HEK293 (cell line): Measurements from ENCODE around the gene ZNF200.

Experiments
- GFI1B ChIP-seq: fragments of 450-650 bp; formaldehyde crosslinking; IDR thresholded peaks from 2 replicates; pipeline ENCODE4 v1.5.1; 2016; ENCODE audit warnings: missing biosample characterization, missing genetic modification characterization
- GLIS1 ChIP-seq: fragments of 450-650 bp; formaldehyde crosslinking; IDR thresholded peaks from 2 replicates; pipeline ENCODE4 v1.5.1; 2016; ENCODE audit warnings: missing biosample characterization, missing genetic modification characterization
- HOXD13 ChIP-seq: sonication (generic); formaldehyde crosslinking; IDR thresholded peaks from 2 replicates; pipeline ENCODE4 v1.8.0; 2022; ENCODE audit warnings: missing genetic modification reagents, borderline replicate concordance
- PRDM1 ChIP-seq: fragments of 450-650 bp; formaldehyde crosslinking; IDR thresholded peaks from 2 replicates; pipeline ENCODE4; 2016; ENCODE audit warnings: missing biosample characterization, missing genetic modification characterization
- SETDB1 ChIP-seq: IDR thresholded peaks from one replicate; pipeline ENCODE4 v1.6.1; 2017; ENCODE audit warnings: mild to moderate bottlenecking, low read length, moderate library complexity, mixed read lengths; ENCODE audit not compliant: insufficient read length
- SP3 ChIP-seq: fragments of 450-650 bp; formaldehyde crosslinking; IDR thresholded peaks from 2 replicates; pipeline ENCODE4 v1.5.1; 2016; ENCODE audit warnings: missing biosample characterization, missing genetic modification characterization
- YY1 ChIP-seq: fragments of 450-650 bp; formaldehyde crosslinking; IDR thresholded peaks from 2 replicates; pipeline ENCODE4 v1.5.1; 2018; ENCODE audit warnings: missing biosample characterization, missing genetic modification characterization
- ZFHX2 ChIP-seq: fragments of 450-650 bp; formaldehyde crosslinking; conservative IDR thresholded peaks from 2 replicates; pipeline ENCODE4 v1.5.1; 2016; ENCODE audit warnings: missing biosample characterization, missing genetic modification characterization
- ZNF114 ChIP-seq: fragments of 450-650 bp; formaldehyde crosslinking; IDR thresholded peaks from 2 replicates; pipeline ENCODE4 v1.5.0; 2017; ENCODE audit warnings: missing biosample characterization, missing genetic modification characterization
- ZNF202 ChIP-seq: fragments of 450-650 bp; formaldehyde crosslinking; IDR thresholded peaks from 2 replicates; pipeline ENCODE4 v1.5.1; 2016; ENCODE audit warnings: missing biosample characterization, missing genetic modification characterization, borderline replicate concordance
- ZNF23 ChIP-seq: fragments of 450-650 bp; formaldehyde crosslinking; IDR thresholded peaks from 2 replicates; pipeline ENCODE4 v1.5.1; 2016; ENCODE audit warnings: missing biosample characterization, missing genetic modification characterization, borderline replicate concordance
- ZNF311 ChIP-seq: fragments of 450-650 bp; formaldehyde crosslinking; IDR thresholded peaks from 2 replicates; pipeline ENCODE4 v1.5.1; 2017; ENCODE audit warnings: missing biosample characterization, missing genetic modification characterization, borderline replicate concordance
- ZNF335 ChIP-seq: fragments of 450-650 bp; formaldehyde crosslinking; conservative IDR thresholded peaks from 2 replicates; pipeline ENCODE4 v1.5.1; 2016; ENCODE audit warnings: missing biosample characterization, missing genetic modification characterization
- ZNF354C ChIP-seq: fragments of 450-650 bp; formaldehyde crosslinking; IDR thresholded peaks from 2 replicates; pipeline ENCODE4 v1.5.1; 2016; ENCODE audit warnings: missing biosample characterization, missing genetic modification characterization, low read depth, borderline replicate concordance
- ZNF449 ChIP-seq: fragments of 450-650 bp; formaldehyde crosslinking; IDR thresholded peaks from 2 replicates; pipeline ENCODE4 v1.5.1; 2017; ENCODE audit warnings: missing biosample characterization, mild to moderate bottlenecking, missing genetic modification characterization, moderate library complexity
- ZNF48 ChIP-seq: fragments of 450-650 bp; formaldehyde crosslinking; IDR thresholded peaks from 2 replicates; pipeline ENCODE4 v1.5.1; 2016; ENCODE audit warnings: missing biosample characterization, missing genetic modification characterization
- ZNF529 ChIP-seq: fragments of 450-650 bp; formaldehyde crosslinking; IDR thresholded peaks from 2 replicates; pipeline ENCODE4 v1.5.1; 2017; ENCODE audit warnings: missing genetic modification characterization, missing biosample characterization; ENCODE audit not compliant: insufficient replicate concordance
- ZNF677 ChIP-seq: fragments of 450-650 bp; IDR thresholded peaks from 2 replicates; pipeline ENCODE4 v1.5.0; 2018; ENCODE audit warnings: missing biosample characterization, mild to moderate bottlenecking, missing genetic modification characterization, moderate library complexity
- ZNF701 ChIP-seq: fragments of 450-650 bp; formaldehyde crosslinking; IDR thresholded peaks from 2 replicates; pipeline ENCODE4 v1.5.1; 2016; ENCODE audit warnings: missing biosample characterization, missing genetic modification characterization
- ZNF747 ChIP-seq: fragments of 450-650 bp; formaldehyde crosslinking; IDR thresholded peaks from 2 replicates; pipeline ENCODE4 v1.5.1; 2016; ENCODE audit warnings: missing biosample characterization, missing genetic modification characterization
- ZNF76 ChIP-seq: fragments of 450-650 bp; formaldehyde crosslinking; IDR thresholded peaks from 2 replicates; pipeline ENCODE4; 2016; ENCODE audit warnings: low read depth, missing biosample characterization, missing genetic modification characterization, borderline replicate concordance
- ZNF777 ChIP-seq: fragments of 450-650 bp; formaldehyde crosslinking; IDR thresholded peaks from 2 replicates; pipeline ENCODE4 v1.5.1; 2017; ENCODE audit warnings: missing biosample characterization, missing genetic modification characterization, borderline replicate concordance
- ZNF791 ChIP-seq: fragments of 450-650 bp; formaldehyde crosslinking; IDR thresholded peaks from 2 replicates; pipeline ENCODE4 v1.5.1; 2016; ENCODE audit warnings: missing biosample characterization, missing genetic modification characterization
- ZNF837 ChIP-seq: fragments of 450-650 bp; formaldehyde crosslinking; IDR thresholded peaks from 2 replicates; pipeline ENCODE4 v1.5.1; 2016; ENCODE audit warnings: missing biosample characterization, missing genetic modification characterization
- ZNF843 ChIP-seq: fragments of 450-650 bp; formaldehyde crosslinking; IDR thresholded peaks from 2 replicates; pipeline ENCODE4 v1.5.1; 2016; ENCODE audit warnings: missing biosample characterization, missing genetic modification characterization
- TF ChIP-seq, protein P1 (sequence below): fragments of 450-650 bp; formaldehyde crosslinking; IDR thresholded peaks from 2 replicates; pipeline ENCODE4 v1.5.1; 2016; ENCODE audit warnings: missing biosample characterization, missing genetic modification characterization
- TF ChIP-seq, protein P2 (sequence below): fragments of 450-650 bp; formaldehyde crosslinking; IDR thresholded peaks from 2 replicates; pipeline ENCODE4 v1.5.1; 2016; ENCODE audit warnings: missing biosample characterization, missing genetic modification characterization, low read depth
- TF ChIP-seq, protein P3 (sequence below): fragments of 450-650 bp; formaldehyde crosslinking; IDR thresholded peaks from 2 replicates; pipeline ENCODE4 v1.5.1; 2016; ENCODE audit warnings: missing biosample characterization, missing genetic modification characterization

The ZNF200 gene

GRCh38 chr16:3183445-3184139 is 51.4 kb downstream of the ZNF200 start (continued):
- TF ChIP-seq, protein P1, sequence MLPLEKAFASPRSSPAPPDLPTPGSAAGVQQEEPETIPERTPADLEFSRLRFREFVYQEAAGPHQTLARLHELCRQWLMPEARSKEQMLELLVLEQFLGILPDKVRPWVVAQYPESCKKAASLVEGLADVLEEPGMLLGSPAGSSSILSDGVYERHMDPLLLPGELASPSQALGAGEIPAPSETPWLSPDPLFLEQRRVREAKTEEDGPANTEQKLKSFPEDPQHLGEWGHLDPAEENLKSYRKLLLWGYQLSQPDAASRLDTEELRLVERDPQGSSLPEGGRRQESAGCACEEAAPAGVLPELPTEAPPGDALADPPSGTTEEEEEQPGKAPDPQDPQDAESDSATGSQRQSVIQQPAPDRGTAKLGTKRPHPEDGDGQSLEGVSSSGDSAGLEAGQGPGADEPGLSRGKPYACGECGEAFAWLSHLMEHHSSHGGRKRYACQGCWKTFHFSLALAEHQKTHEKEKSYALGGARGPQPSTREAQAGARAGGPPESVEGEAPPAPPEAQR: no peak
- peak; percentile 77 for TF ChIP-seq GLIS1
- no peak for TF ChIP-seq ZNF791
- TF ChIP-seq ZNF311 (tag by site-specific recombination): no peak
- TF ChIP-seq ZNF48: no peak
- no peak for TF ChIP-seq ZNF747 (tag by site-specific recombination)
- peak; percentile 66 for TF ChIP-seq ZNF335
- no peak for TF ChIP-seq ZNF23 (tag by site-specific recombination)
- TF ChIP-seq ZNF354C (tag by site-specific recombination): no peak
- peak; percentile 27; the same call in 1 of the 2 replicates for TF ChIP-seq YY1 (tag by site-specific recombination)
- TF ChIP-seq, protein P2, sequence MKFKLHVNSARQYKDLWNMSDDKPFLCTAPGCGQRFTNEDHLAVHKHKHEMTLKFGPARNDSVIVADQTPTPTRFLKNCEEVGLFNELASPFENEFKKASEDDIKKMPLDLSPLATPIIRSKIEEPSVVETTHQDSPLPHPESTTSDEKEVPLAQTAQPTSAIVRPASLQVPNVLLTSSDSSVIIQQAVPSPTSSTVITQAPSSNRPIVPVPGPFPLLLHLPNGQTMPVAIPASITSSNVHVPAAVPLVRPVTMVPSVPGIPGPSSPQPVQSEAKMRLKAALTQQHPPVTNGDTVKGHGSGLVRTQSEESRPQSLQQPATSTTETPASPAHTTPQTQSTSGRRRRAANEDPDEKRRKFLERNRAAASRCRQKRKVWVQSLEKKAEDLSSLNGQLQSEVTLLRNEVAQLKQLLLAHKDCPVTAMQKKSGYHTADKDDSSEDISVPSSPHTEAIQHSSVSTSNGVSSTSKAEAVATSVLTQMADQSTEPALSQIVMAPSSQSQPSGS (tag by site-specific recombination): no peak
- TF ChIP-seq ZNF837 (tag by site-specific recombination): 0 out of 2 replicates have a peak, but pooled peaks have one; percentile 9
- no peak for TF ChIP-seq ZFHX2
- no peak for TF ChIP-seq ZNF529 (tag by site-specific recombination)
- TF ChIP-seq HOXD13 (CRISPR knock-in tag): no peak
- TF ChIP-seq ZNF843: no peak
- TF ChIP-seq ZNF202 (tag by site-specific recombination): no peak
- no peak for TF ChIP-seq ZNF449 (tag by site-specific recombination)
- TF ChIP-seq GFI1B (tag by site-specific recombination): no peak
- peak; percentile 77 for TF ChIP-seq ZNF777
- no peak for TF ChIP-seq SETDB1
- peak; percentile 33 for TF ChIP-seq SP3 (tag by site-specific recombination)
- peak; percentile 38; the same call in 1 of the 2 replicates for TF ChIP-seq ZNF677 (tag by site-specific recombination)
- no peak for TF ChIP-seq ZNF701
- TF ChIP-seq ZNF76 (tag by site-specific recombination): peak; percentile 22; the same call in 1 of the 2 replicates
- TF ChIP-seq ZNF114 (tag by site-specific recombination): no peak
- TF ChIP-seq, protein P3, sequence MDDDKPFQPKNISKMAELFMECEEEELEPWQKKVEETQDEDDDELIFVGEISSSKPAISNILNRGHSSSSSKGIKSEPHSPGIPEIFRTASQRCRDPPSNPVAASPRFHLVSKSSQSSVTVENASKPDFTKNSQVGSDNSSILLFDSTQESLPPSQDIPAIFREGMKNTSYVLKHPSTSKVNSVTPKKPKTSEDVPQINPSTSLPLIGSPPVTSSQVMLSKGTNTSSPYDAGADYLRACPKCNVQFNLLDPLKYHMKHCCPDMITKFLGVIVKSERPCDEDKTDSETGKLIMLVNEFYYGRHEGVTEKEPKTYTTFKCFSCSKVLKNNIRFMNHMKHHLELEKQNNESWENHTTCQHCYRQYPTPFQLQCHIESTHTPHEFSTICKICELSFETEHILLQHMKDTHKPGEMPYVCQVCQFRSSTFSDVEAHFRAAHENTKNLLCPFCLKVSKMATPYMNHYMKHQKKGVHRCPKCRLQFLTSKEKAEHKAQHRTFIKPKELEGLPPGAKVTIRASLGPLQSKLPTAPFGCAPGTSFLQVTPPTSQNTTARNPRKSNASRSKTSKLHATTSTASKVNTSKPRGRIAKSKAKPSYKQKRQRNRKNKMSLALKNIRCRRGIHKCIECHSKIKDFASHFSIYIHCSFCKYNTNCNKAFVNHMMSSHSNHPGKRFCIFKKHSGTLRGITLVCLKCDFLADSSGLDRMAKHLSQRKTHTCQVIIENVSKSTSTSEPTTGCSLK (tag by site-specific recombination): no peak
- no peak for TF ChIP-seq PRDM1
